Jurkat, Clone E6-1 (cell line): ENCODE results near the gene INHBE.

Experiments used
- DNase-seq: peaks from one replicate; pipeline ENCODE4 v3.0.0-alpha.2; 2011; ENCODE audit warnings: low read depth, low spot score
- H3K4me3 ChIP-seq: 2 replicates; pipeline ENCODE4 v1.5.1; 2011; ENCODE audit warnings: mild to moderate bottlenecking, low read length, control low read depth, moderate library complexity

INHBE gene

DNA sequence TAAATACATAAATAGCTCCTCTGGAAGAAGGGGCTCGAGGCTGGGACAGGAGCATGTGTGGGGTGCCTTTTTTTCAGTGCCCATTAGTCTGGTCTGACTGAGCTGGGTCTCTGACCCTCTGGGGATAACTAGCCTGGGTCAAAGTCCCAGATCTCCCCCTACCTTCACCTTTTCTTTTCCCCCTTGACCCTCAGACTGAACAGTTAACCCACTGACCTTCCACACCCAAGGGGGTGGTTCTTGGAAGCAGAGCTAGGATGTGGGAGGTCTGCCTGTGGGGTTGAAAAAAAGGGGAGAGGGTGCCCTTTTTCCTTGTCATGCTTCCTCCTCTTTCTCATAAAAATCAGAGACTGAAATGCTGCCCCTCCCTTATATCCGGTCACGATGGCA is 3.6 kb downstream of the INHBE start:
- no peak for DNase-seq
- H3K4me3 ChIP-seq, result peak overlapping the region; percentile 60

DNA sequence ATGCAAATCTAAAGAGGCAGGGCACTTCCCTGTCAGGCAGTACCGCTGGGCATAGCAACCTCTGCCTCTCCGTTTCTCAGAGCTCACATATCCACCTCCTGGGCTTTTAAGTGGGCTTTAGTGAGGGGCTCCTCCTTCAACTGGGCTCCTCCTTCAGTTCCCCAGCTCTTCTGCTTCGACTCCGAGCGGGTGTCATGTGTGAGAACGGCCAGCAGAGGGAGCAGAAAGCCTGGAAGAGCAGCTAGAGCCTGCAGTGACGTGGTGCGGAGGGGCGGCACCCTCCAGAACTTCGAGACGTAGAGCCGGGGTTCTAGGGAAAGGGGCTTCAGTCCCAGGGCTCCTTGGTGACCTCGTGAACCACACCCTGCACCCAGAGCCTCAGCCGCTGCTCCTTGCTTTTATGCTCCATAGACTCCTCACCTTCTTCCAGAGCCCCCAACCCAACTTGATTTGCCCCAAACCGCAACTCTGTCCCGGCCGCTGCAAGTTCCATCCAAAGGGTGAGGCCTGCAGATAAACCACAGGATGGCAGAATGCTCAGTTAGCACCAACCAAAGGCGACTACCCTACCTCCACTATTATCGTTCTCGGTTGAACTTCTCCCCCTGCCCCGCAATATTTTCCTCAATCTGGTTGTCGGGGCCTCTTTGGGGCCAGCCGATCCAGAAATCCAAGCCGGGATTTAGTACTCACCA is 4.1 kb downstream of the INHBE start:
- peak; percentile 97 for DNase-seq
- peak overlapping the region; percentile 60 for H3K4me3 ChIP-seq

- no peak for DNase-seq
- H3K4me3 ChIP-seq, result peak within 1 kb of the TSS; percentile 60
These were observed 4.8 kb downstream of the INHBE start, which contains the start of gene GLI1 for GRCh38 chr12:57459750-57460467. TSS of gene GLI1 (plus strand) at chr12:57459785. CDS start at chr12:57463692, 3,907 bp downstream.

- DNase-seq, result no peak
- H3K4me3 ChIP-seq, result peak overlapping the region; percentile 60
These were observed 5.3 kb downstream of the INHBE start for GRCh38 chr12:57460468-57460784.

GRCh38 chr12:57460841-57461275 is 5.8 kb downstream of the INHBE start:
- DNase-seq, result no peak
- peak overlapping the region; percentile 67 for H3K4me3 ChIP-seq

DNA sequence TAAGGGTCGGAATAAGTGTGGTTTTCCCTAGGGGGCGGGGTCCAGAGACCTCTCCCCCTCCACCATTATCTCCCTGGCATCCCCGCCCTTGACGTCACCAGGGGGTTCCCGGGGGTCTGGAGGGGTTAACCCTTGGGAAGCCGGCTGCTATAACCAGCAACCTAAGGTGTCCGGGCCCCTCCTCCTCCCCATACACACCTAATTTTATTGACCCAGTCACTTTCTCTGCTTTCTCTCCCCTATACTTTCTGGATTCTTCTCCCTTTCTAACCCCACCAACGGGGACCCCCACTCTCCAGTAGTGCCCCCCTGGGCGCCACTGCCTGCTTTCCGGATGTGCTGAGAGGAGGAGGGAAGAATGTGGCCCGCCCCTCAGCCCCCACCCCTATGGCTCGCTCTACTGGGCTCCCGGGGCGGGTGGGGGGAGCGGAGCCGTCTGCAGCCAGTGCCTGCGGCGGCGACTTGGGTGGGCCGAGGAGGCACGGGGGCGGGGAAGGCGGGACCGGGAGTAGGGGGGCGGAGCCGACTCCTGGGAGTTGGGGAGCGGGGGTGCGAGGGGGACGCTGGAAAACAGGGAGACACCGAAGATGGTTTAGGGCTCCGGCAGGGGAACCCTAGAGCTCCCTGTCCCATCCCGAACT is 6.3 kb downstream of the INHBE start:
- peak overlapping the region; percentile 67 for H3K4me3 ChIP-seq
- no peak for DNase-seq

DNA sequence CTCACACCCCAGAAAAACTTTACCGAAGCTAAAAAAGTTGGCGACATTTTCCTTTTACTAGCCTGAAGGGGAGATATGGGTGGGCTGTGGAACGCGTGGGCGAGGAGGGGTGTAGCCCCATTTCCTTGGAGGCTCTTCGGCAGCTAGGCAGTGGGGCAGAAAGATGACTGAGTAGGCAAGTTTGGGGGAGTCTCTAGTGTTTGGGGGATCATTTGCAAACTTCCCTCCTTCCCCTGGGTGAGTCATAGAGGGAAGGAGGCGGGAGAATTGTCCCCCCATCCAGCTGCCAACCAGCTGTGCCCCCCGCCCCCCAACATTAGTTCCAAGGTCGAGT is 6.8 kb downstream of the INHBE start:
- H3K4me3 ChIP-seq, result peak overlapping the region; percentile 67
- no peak for DNase-seq

GRCh38 chr12:57462251-57462911 is 7.3 kb downstream of the INHBE start:
- peak overlapping the region; percentile 67 for H3K4me3 ChIP-seq
- peak; percentile 87 for DNase-seq

DNA sequence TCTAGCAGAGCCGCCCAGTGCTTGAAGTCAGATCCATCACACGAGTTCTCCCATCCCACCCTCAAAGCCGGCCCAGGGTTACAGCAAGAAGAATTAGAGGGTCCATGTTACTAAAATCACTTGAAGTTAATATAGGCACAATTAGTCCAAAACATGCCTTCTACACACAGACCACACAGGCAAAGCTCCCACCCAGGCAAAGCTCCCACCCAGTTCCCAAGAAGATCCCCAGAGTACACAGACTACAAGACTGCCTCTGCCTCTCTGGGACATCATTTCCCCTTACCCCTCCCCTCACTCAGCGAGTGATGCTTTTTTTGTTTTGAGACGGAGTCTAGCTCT is 7.8 kb downstream of the INHBE start:
- H3K4me3 ChIP-seq, result no peak overlapping the region
- no peak for DNase-seq

- DNase-seq, result no peak
- H3K4me3 ChIP-seq, result no peak overlapping the region
These were observed 9.5 kb downstream of the INHBE start for GRCh38 chr12:57464569-57464968.

GRCh38 chr12:57465030-57465746 is 10.1 kb downstream of the INHBE start:
- DNase-seq, result no peak
- no peak overlapping the region for H3K4me3 ChIP-seq

GRCh38 chr12:57465747-57466505 is 10.8 kb downstream of the INHBE start:
- H3K4me3 ChIP-seq, result no peak overlapping the region
- DNase-seq, result no peak

DNA sequence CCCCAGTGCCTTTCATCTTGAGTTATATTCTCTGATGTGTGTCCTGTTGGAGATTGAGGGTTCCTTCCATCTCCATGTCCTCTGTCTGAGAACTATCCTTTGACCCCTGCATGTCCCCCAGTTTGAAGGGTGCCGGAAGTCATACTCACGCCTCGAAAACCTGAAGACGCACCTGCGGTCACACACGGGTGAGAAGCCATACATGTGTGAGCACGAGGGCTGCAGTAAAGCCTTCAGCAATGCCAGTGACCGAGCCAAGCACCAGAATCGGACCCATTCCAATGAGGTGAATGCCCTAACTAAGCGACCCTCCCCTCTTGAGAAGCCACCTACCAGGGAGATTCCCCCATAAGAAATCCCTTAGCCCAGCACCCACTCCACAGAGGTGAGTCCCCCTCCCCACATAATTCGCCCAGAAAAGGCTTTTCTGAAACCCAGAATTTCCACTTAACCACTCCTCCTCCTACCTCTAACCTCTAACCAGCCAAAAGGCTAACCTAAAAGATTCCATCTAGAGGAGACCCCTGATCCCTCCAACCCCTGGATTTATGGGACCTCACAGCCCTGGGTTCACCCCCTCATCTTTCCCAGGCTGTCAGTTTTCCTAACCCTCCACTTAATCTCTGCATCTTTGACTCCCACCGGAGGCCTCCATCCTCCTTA is 12.2 kb downstream of the INHBE start:
- no peak overlapping the region for H3K4me3 ChIP-seq
- DNase-seq, result no peak

DNA sequence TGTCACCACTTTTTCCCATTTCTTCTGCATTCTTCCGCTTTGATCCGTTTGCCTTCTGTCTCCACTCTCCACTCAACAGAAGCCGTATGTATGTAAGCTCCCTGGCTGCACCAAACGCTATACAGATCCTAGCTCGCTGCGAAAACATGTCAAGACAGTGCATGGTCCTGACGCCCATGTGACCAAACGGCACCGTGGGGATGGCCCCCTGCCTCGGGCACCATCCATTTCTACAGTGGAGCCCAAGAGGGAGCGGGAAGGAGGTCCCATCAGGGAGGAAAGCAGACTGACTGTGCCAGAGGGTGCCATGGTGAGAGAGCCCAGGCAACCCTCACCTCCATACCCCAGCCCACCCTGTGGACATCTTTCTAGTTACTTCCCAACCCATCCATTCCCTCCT is 12.8 kb downstream of the INHBE start:
- DNase-seq, result no peak
- no peak overlapping the region for H3K4me3 ChIP-seq

- H3K4me3 ChIP-seq, result no peak overlapping the region
- no peak for DNase-seq
These were observed 14.4 kb downstream of the INHBE start for GRCh38 chr12:57469296-57470164.

DNA sequence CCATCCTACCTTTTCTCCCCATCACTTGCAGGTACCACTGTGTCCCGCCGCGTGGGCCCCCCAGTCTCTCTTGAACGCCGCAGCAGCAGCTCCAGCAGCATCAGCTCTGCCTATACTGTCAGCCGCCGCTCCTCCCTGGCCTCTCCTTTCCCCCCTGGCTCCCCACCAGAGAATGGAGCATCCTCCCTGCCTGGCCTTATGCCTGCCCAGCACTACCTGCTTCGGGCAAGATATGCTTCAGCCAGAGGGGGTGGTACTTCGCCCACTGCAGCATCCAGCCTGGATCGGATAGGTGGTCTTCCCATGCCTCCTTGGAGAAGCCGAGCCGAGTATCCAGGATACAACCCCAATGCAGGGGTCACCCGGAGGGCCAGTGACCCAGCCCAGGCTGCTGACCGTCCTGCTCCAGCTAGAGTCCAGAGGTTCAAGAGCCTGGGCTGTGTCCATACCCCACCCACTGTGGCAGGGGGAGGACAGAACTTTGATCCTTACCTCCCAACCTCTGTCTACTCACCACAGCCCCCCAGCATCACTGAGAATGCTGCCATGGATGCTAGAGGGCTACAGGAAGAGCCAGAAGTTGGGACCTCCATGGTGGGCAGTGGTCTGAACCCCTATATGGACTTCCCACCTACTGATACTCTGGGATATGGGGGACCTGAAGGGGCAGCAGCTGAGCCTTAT is 15.3 kb downstream of the INHBE start:
- DNase-seq, result no peak
- H3K4me3 ChIP-seq, result no peak overlapping the region
